Stomach (tissue), 9 donors: Measurements from ENCODE around the gene ITGB3BP. TPM values are rescaled to one million over a fixed set of nuclear protein-coding genes. Genes with fewer than 3 reads are reported as not detected.

Experiments used
- DNase-seq, 2 donors: peaks; one replicate each; pipeline versions ENCODE4 v3.0.0 to v3.0.0-alpha.2; 2013 to 2019
- H3K27ac ChIP-seq, 5 donors: fragments of 200-600 bp in 4 of 5; sonication (generic) in 4 of 5; one replicate each; pipeline ENCODE4 v1.5.1; 2013 to 2019; ENCODE audit warnings: mild to moderate bottlenecking in 1 of 5, moderate library complexity in 1 of 5
- H3K27me3 ChIP-seq, 3 donors: fragments of 200-600 bp; sonication (generic); one replicate each; pipeline ENCODE4 v1.5.1; 2017 to 2019; ENCODE audit warnings: mixed run types in 1 of 3
- H3K36me3 ChIP-seq, 4 donors: fragments of 200-600 bp; sonication (generic); 1 replicate in 3 of 4; 2 replicates in 1 of 4; pipeline ENCODE4 v1.5.1; 2016 to 2019
- H3K4me1 ChIP-seq, 4 donors: fragments of 200-600 bp; sonication (generic); one replicate each; pipeline ENCODE4 v1.5.1; 2016 to 2019
- H3K4me3 ChIP-seq, 4 donors: fragments of 200-600 bp; sonication (generic) in 3 of 4; one replicate each; pipeline ENCODE4 v1.5.1; 2016 to 2019; ENCODE audit warnings: mild to moderate bottlenecking in 1 of 4
- H3K9me3 ChIP-seq, 4 donors: fragments of 200-600 bp; sonication (generic); one replicate each; pipeline ENCODE4 v1.5.1; 2016 to 2019
- EP300 ChIP-seq: sonication (generic); formaldehyde crosslinking; IDR thresholded peaks from one replicate; pipeline ENCODE4 v1.6.1; 2017; ENCODE audit warnings: antibody characterized with exemption
- POLR2A ChIP-seq, 4 donors: fragments of 450-650 bp; IDR thresholded peaks; one replicate each; pipeline ENCODE4 v1.6.1; 2016; ENCODE audit warnings: antibody characterized with exemption in 4 of 4, control low read depth in 2 of 4, mild to moderate bottlenecking in 1 of 4, moderate library complexity in 1 of 4
- POLR2AphosphoS5 ChIP-seq, 3 donors: sonication (generic); formaldehyde crosslinking; IDR thresholded peaks; one replicate each; pipeline ENCODE4 v1.6.1; 2016; ENCODE audit warnings: antibody characterized with exemption in 3 of 3
- WGBS, 5 donors: extraction: QIAGEN DNeasy Blood & Tissue Kit in 3 of 5; methylation state at CpG; one replicate each; pipeline versions ENCODE4 v1.1.5 to v1.1.7; 2013 to 2018; 5-methylcytosine and 5-hydroxymethylcytosine counted together
- intact Hi-C: fragments of 100-400 bp; cut with DNase I; formaldehyde crosslinking; loops from one replicate; pipeline ENCODE4 v1.15.1; 2023; ENCODE audit warnings: low total_unique reads
- polyA plus RNA-seq, 3 donors: library from polyadenylated mRNA; stranded (reverse); fragments of 200-250 nt; gene quantifications; one replicate each; pipeline ENCODE4 v1.2.3, GENCODE V29; 2013
- total RNA-seq, 5 donors: library from RNA; depleted of rRNA; stranded (reverse); fragments of >200 nt; gene quantifications; one replicate each; pipeline versions ENCODE4 v1.1.0 to v1.2.3, GENCODE V29; 2014 to 2016
- TF ChIP-seq, protein P1 (sequence below), 7 experiments: fragments of 450-650 bp in 4 of 7; fragments of 200-600 bp in 3 of 7; sonication (generic) in 3 of 7; IDR thresholded peaks; one replicate each; pipeline ENCODE4 v1.5.1; 2016 to 2019; ENCODE audit warnings: antibody characterized with exemption in 7 of 7, control low read depth in 2 of 7, mild to moderate bottlenecking in 1 of 7
- donor health status: healthy with polysubstance abuse.
- donor health status: Bipolar disorder and iron deficiency.
- donor health status: healthy.

ITGB3BP gene
- total and polyA plus RNA-seq, 8 donors, result 6.4 to 36.9 (median 21.3) TPM; not detected in 1

GRCh38 chr1:63411066-63411465 lies 112.0 kb downstream of the ITGB3BP start:
- no peak overlapping the region for H3K4me3 ChIP-seq
- no peaks in the 10 kb centered on the region for H3K9me3 ChIP-seq
- H3K27ac ChIP-seq, result no peak overlapping the region
- WGBS, 5 donors, result 42 to 68% (median 51%) methylated on average over 2 of the region's 2 CpGs
- intact Hi-C loops, result no loop called here
- TF ChIP-seq POLR2A (IDR thresholded peaks at IDR 0.05), result no peak
- TF ChIP-seq, protein P1, sequence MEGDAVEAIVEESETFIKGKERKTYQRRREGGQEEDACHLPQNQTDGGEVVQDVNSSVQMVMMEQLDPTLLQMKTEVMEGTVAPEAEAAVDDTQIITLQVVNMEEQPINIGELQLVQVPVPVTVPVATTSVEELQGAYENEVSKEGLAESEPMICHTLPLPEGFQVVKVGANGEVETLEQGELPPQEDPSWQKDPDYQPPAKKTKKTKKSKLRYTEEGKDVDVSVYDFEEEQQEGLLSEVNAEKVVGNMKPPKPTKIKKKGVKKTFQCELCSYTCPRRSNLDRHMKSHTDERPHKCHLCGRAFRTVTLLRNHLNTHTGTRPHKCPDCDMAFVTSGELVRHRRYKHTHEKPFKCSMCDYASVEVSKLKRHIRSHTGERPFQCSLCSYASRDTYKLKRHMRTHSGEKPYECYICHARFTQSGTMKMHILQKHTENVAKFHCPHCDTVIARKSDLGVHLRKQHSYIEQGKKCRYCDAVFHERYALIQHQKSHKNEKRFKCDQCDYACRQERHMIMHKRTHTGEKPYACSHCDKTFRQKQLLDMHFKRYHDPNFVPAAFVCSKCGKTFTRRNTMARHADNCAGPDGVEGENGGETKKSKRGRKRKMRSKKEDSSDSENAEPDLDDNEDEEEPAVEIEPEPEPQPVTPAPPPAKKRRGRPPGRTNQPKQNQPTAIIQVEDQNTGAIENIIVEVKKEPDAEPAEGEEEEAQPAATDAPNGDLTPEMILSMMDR (IDR thresholded peaks at IDR 0.05), result no peak
- TF ChIP-seq POLR2AphosphoS5 (IDR thresholded peaks at IDR 0.05), result no peak
- no peak for TF ChIP-seq EP300
- peak in 1 of 2 donors; percentile 36 for DNase-seq
- peaks cover 0 to 4% (median 0%) of the 10 kb centered on the region in 4 donors for H3K4me1 ChIP-seq
- no peaks in the 10 kb centered on the region for H3K27me3 ChIP-seq
- H3K36me3 ChIP-seq, result peaks cover 0 to 18% (median 14%) of the 10 kb centered on the region in 4 donors

DNA sequence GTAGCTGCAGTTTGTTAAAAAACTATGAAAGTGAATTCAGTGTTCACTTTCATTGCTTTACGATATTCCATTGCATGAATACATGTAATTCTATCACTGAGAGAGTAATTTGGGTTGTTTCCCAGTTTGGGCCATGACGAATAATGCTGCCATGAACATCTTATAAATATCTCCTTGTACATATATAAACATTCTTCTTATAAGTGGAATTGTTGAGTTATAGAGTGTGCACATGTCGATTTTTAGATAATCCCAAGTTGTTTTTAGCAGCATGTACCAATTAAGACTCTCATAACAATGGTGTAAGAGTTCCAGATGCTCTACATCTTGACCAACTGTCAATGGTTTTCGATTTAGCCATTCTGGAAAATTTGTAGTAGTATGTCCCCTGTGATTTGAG lies 114.7 kb downstream of the ITGB3BP start:
- H3K4me3 ChIP-seq, result no peak overlapping the region
- H3K27me3 ChIP-seq, result no peaks in the 10 kb centered on the region
- peak in 1 of 2 donors; percentile 50 for DNase-seq
- TF ChIP-seq EP300, result no peak
- TF ChIP-seq, protein P1 (IDR thresholded peaks at IDR 0.05), result no peak
- H3K27ac ChIP-seq, result no peak overlapping the region
- no peaks in the 10 kb centered on the region for H3K9me3 ChIP-seq
- H3K4me1 ChIP-seq, result peaks cover 0 to 4% (median 0%) of the 10 kb centered on the region in 4 donors
- WGBS, 5 donors, result 73 to 85% (median 84%) methylated on average over 4 of the region's 4 CpGs
- intact Hi-C loops, result no loop called here
- peaks cover 0 to 28% (median 16%) of the 10 kb centered on the region in 4 donors for H3K36me3 ChIP-seq

GRCh38 chr1:63407002-63407401 lies 116.0 kb downstream of the ITGB3BP start:
- peaks cover 0 to 4% (median 0%) of the 10 kb centered on the region in 4 donors for H3K4me1 ChIP-seq
- peak in 1 of 2 donors; percentile 6 for DNase-seq
- H3K36me3 ChIP-seq, result peaks cover 0 to 29% (median 17%) of the 10 kb centered on the region in 4 donors

GRCh38 chr1:63405987-63406386 lies 117.0 kb downstream of the ITGB3BP start:
- H3K4me3 ChIP-seq, result no peak overlapping the region
- TF ChIP-seq EP300 (no peak), POLR2A (IDR thresholded peaks at IDR 0.05) (no peak), POLR2AphosphoS5 (IDR thresholded peaks at IDR 0.05) (no peak)
- TF ChIP-seq, protein P1 (IDR thresholded peaks at IDR 0.05), result no peak
- DNase-seq, result no peak
- peaks cover 0 to 25% (median 15%) of the 10 kb centered on the region in 4 donors for H3K36me3 ChIP-seq
- intact Hi-C loops, result no loop called here
- H3K4me1 ChIP-seq, result peaks cover 0 to 4% (median 0%) of the 10 kb centered on the region in 4 donors
- no peaks in the 10 kb centered on the region for H3K9me3 ChIP-seq
- no peak overlapping the region for H3K27ac ChIP-seq
- no peaks in the 10 kb centered on the region for H3K27me3 ChIP-seq

More at GRCh38 chr1:63407002-63407401, 116.0 kb downstream of the ITGB3BP start:
- TF ChIP-seq, protein P1 (IDR thresholded peaks at IDR 0.05), result no peak
- TF ChIP-seq POLR2AphosphoS5 (IDR thresholded peaks at IDR 0.05), result no peak
- TF ChIP-seq EP300, result no peak
- no peak for TF ChIP-seq POLR2A (IDR thresholded peaks at IDR 0.05)
- intact Hi-C loops, result no loop called here
- H3K9me3 ChIP-seq, result no peaks in the 10 kb centered on the region
- no peak overlapping the region for H3K27ac ChIP-seq
- H3K4me3 ChIP-seq, result no peak overlapping the region
- no peaks in the 10 kb centered on the region for H3K27me3 ChIP-seq
